Spleen (tissue), 7 donors: ENCODE results near the gene DHX35.

Experiments
- POLR2A ChIP-seq, 3 donors: fragments of 450-650 bp; IDR thresholded peaks; one replicate each; pipeline ENCODE4 v1.5.1; 2017; ENCODE audit warnings: antibody characterized with exemption in 3 of 3, mild to moderate bottlenecking in 1 of 3
- TF ChIP-seq, protein P1 (sequence below), 11 experiments: fragments of 200-600 bp in 7 of 11; fragments of 450-650 bp in 4 of 11; sonication (generic) in 4 of 11; IDR thresholded peaks in 8 of 11; conservative IDR thresholded peaks in 3 of 11; 1 replicate in 7 of 11; 2 replicates in 4 of 11; pipeline versions ENCODE4 v1.4.0 to v1.8.0; 2016 to 2021; ENCODE audit warnings: antibody characterized with exemption in 11 of 11, inconsistent platforms in 4 of 11, mild to moderate bottlenecking in 1 of 11
- donor health status: DM: no; HTN: no; CAD: no; lungs with moderate emphysema.
- donor health status: DM: no; HTN: no; CAD: no.
- donor health status: DM: no; HTN: no; CAD: no.

DNA sequence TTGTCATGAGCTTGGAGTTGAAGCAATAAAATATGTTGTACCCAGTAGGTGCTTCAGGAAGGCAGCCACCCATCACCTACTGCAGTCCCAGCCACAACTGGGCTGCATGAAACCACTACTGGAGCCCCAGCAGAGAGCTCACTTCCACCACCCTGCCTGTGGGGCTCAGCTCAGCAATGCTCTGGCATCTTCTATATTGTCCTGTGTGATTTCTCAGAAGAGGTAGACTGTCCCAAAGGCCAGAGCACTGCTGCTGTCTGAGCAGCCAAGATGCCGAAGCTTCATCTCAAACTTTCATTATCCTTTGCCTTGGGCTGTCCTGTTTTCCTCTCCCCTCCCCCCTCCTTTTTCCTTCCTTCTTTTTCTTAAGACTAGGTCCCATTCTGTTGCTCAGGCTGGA is 126.9 kb downstream of the DHX35 start:
- TF ChIP-seq, protein P1, sequence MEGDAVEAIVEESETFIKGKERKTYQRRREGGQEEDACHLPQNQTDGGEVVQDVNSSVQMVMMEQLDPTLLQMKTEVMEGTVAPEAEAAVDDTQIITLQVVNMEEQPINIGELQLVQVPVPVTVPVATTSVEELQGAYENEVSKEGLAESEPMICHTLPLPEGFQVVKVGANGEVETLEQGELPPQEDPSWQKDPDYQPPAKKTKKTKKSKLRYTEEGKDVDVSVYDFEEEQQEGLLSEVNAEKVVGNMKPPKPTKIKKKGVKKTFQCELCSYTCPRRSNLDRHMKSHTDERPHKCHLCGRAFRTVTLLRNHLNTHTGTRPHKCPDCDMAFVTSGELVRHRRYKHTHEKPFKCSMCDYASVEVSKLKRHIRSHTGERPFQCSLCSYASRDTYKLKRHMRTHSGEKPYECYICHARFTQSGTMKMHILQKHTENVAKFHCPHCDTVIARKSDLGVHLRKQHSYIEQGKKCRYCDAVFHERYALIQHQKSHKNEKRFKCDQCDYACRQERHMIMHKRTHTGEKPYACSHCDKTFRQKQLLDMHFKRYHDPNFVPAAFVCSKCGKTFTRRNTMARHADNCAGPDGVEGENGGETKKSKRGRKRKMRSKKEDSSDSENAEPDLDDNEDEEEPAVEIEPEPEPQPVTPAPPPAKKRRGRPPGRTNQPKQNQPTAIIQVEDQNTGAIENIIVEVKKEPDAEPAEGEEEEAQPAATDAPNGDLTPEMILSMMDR (IDR thresholded peaks at IDR 0.05 in 8 of 11, conservative IDR thresholded peaks at IDR 0.05 in 3 of 11): no peak
- TF ChIP-seq POLR2A (IDR thresholded peaks at IDR 0.05): no peak
